HG03060 (cell line): ENCODE measurements around the gene FOXK2.

Source experiments
- ATAC-seq: cut with Tn5 transposase; IDR thresholded peaks from one replicate; pipeline ENCODE4 v1.9.1; 2021; ENCODE audit warnings: low read depth, moderate number of reproducible peaks; ENCODE audit not compliant: unreplicated experiment

FOXK2 gene

GRCh38 chr17:82518826-82519810, at the start of gene FOXK2:
Gene FOXK2, plus strand, starts transcription at chr17:82519732. Its CDS starts 157 bp downstream, at chr17:82519889.
- no peak for ATAC-seq

GRCh38 chr17:82470065-82470464, 49.5 kb upstream of the FOXK2 start:
- no peak for ATAC-seq

GRCh38 chr17:82474223-82475010, 45.1 kb upstream of the FOXK2 start:
- ATAC-seq, result no peak

GRCh38 chr17:82475458-82475857, 44.1 kb upstream of the FOXK2 start:
- ATAC-seq, result no peak

GRCh38 chr17:82477934-82478333, 41.6 kb upstream of the FOXK2 start:
- ATAC-seq, result no peak

- ATAC-seq, result no peak
These were observed 39.9 kb upstream of the FOXK2 start for GRCh38 chr17:82479602-82480001.

- no peak for ATAC-seq
These were observed 39.2 kb upstream of the FOXK2 start for GRCh38 chr17:82480318-82480717.

GRCh38 chr17:82483204-82483660, 36.3 kb upstream of the FOXK2 start:
- ATAC-seq, result no peak

- no peak for ATAC-seq
These were observed 35.7 kb upstream of the FOXK2 start for GRCh38 chr17:82483836-82484235.

GRCh38 chr17:82486231-82487094, 33.1 kb upstream of the FOXK2 start:
- no peak for ATAC-seq

GRCh38 chr17:82487910-82488309, 31.6 kb upstream of the FOXK2 start:
- ATAC-seq, result no peak

GRCh38 chr17:82489117-82489516, 30.4 kb upstream of the FOXK2 start:
- no peak for ATAC-seq

- no peak for ATAC-seq
These were observed 29.6 kb upstream of the FOXK2 start for GRCh38 chr17:82489851-82490511.

- no peak for ATAC-seq
These were observed 28.9 kb upstream of the FOXK2 start for GRCh38 chr17:82490512-82491195.

- no peak for ATAC-seq
These were observed 28.4 kb upstream of the FOXK2 start for GRCh38 chr17:82491196-82491530.

- no peak for ATAC-seq
These were observed 28.0 kb upstream of the FOXK2 start for GRCh38 chr17:82491533-82491932.

GRCh38 chr17:82492643-82493225, 26.8 kb upstream of the FOXK2 start:
- ATAC-seq, result no peak

- no peak for ATAC-seq
These were observed 26.2 kb upstream of the FOXK2 start for GRCh38 chr17:82493226-82493781.
